Ectodermal cell (in vitro differentiated cells): ENCODE data around the gene PLA2G2F.

ENCODE experiments used
- H3K27ac ChIP-seq: 2 replicates; pipeline ENCODE4 v1.7.0; 2013; ENCODE audit warnings: mild to moderate bottlenecking, low read depth, low read length; ENCODE audit not compliant: insufficient read depth, poor library complexity, severe bottlenecking
- H3K27me3 ChIP-seq: 2 replicates; pipeline ENCODE4 v1.7.0; 2013; ENCODE audit warnings: mild to moderate bottlenecking, low read length; ENCODE audit not compliant: insufficient read depth, control insufficient read depth, poor library complexity, severe bottlenecking
- H3K36me3 ChIP-seq: one replicate; pipeline ENCODE4 v1.7.0; 2013; ENCODE audit warnings: low read length; ENCODE audit not compliant: control insufficient read depth, insufficient read depth
- H3K4me1 ChIP-seq: one replicate; pipeline ENCODE4 v1.7.0; 2013; ENCODE audit warnings: low read length; ENCODE audit not compliant: control insufficient read depth, insufficient read depth
- H3K4me3 ChIP-seq: 2 replicates; pipeline ENCODE4 v1.7.0; 2013; ENCODE audit warnings: low read depth, low read length, control low read depth; ENCODE audit not compliant: insufficient read depth
- H3K9me3 ChIP-seq: 2 replicates; pipeline ENCODE4 v1.7.0; 2013; ENCODE audit warnings: mild to moderate bottlenecking, low read length, moderate library complexity; ENCODE audit not compliant: control insufficient read depth
- WGBS, 2 experiments: methylation state at CpG; one replicate each; pipeline ENCODE4 v1.1.7; 2013; ENCODE audit warnings: missing lambda C conversion rate in 2 of 2; 5-methylcytosine and 5-hydroxymethylcytosine counted together

PLA2G2F gene

DNA sequence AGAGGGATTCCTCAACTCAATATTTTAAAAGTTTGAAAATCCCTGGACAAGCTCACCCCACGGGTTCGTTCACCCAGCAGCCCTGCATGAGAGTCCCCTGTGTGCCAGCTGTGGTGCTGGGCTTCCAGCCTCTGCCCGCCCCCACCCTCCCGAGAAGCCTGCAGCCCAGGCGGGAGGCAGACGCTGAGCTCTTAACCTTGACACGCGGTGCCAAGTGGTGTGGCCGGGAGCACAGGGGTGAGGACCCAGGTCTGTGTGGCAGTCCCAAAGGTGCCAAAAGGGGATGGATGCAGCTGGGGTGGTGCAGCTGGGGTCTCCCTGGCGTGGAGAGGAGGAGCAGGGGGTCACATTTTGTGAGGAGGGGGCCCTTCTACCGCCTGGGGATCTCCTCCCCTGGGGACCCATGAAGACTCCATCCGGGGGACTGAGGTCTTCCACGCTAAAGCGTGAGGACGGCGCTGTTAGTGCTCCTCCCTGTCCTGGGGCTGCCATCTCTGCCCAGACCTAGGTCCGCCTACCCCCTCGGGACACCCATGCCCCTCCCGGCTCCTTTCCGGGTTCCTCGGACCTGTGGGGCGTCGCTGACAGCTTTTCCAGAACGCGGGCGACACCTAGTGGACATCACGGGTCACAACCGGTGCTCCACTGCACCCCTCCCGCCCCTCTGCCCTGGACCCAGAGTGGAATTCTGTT lies 12.9 kb downstream of the PLA2G2F start:
- H3K9me3 ChIP-seq = no peaks in the 10 kb centered on the region
- 30 to 31% methylated on average over 29 of the region's 29 CpGs for WGBS, 2 experiments

DNA sequence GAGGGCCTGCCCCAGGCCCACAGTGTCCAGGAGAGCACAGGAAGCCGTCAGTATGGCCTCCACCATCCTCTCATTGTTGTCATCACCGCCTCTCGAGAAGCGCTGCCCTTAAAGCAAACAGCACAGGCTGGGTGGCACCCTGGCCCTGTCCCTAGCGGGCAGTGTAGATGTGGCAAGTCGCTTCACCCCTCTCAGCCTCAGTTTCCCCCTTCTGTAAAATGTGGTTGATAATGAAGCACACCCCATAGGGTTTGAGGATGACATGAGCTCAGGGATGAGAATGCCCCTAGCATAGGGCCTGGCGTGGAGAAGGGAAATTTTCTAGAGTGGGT lies 13.4 kb downstream of the PLA2G2F start:
- 60 to 66% methylated on average over 7 of the region's 7 CpGs for WGBS, 2 experiments
- no peaks in the 10 kb centered on the region for H3K27me3 ChIP-seq
- H3K27ac ChIP-seq = no peak overlapping the region
- peaks cover 9% of the 10 kb centered on the region for H3K4me1 ChIP-seq
- H3K4me3 ChIP-seq = no peak overlapping the region
- H3K36me3 ChIP-seq = no peaks in the 10 kb centered on the region
- H3K9me3 ChIP-seq = no peaks in the 10 kb centered on the region

More for the DNA sequence above, 12.9 kb downstream of the PLA2G2F start:
- Histone ChIP-seq H3K4me1 (peaks cover 9% of the 10 kb centered on the region), H3K27ac (no peak overlapping the region), H3K27me3 (no peaks in the 10 kb centered on the region), H3K36me3 (no peaks in the 10 kb centered on the region), H3K4me3 (no peak overlapping the region)

DNA sequence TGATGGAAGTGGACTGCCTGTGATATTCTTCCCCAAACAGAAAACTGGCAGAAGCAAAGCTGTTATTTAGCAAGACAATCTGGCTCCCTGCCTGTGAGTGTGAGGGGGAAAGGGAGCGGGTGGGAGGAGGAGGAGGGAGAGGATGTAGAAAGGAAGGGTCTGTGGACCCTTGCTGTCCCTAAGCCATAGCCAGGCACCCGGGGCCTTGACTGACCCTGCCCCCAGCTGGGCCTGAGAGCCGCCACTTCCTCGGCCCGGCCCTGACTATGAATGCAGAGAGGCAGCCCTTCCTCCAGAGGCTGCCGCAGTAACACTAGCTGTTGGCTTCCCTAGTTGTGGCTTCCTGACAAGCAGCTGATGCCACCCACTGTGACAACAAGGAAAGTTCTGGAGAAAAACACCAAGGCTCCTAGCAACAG lies 13.9 kb downstream of the PLA2G2F start:
- WGBS, 2 experiments = 22 to 29% methylated on average over 6 of the region's 6 CpGs
- H3K9me3 ChIP-seq = no peaks in the 10 kb centered on the region
- no peak overlapping the region for H3K27ac ChIP-seq
- no peaks in the 10 kb centered on the region for H3K27me3 ChIP-seq
- no peak overlapping the region for H3K4me3 ChIP-seq
- no peaks in the 10 kb centered on the region for H3K36me3 ChIP-seq
- peaks cover 9% of the 10 kb centered on the region for H3K4me1 ChIP-seq

DNA sequence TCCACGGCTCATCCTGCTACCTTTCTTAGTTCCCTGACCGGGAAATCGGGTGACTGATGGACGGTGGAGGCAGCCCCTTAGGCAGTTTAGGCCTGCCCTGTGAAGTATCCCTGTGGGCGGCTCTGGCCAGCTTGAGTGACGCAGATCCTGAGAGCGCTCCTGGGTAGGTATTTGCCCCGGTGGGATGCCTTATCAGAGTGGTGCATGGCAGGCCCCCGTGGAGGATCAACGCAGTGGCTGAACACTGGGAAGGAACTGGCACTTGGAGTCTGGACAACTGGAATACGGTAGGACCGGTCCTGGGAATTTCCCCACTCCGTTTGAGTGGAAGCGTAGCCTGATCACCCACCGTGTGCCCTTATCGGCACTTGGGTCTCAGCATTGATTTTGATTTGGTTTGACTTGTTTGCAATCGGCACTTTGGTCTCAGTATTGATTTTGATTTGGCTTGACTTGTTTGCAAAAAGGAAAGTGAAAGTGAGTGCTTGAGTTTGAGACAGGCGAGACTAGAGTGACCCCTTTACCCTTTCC lies 15.2 kb downstream of the PLA2G2F start:
- Histone ChIP-seq H3K27ac (no peak overlapping the region), H3K9me3 (no peaks in the 10 kb centered on the region), H3K4me1 (peaks cover 9% of the 10 kb centered on the region), H3K36me3 (no peaks in the 10 kb centered on the region), H3K4me3 (no peak overlapping the region), H3K27me3 (no peaks in the 10 kb centered on the region)
- WGBS, 2 experiments = 88 to 89% methylated on average over 18 of the region's 18 CpGs

DNA sequence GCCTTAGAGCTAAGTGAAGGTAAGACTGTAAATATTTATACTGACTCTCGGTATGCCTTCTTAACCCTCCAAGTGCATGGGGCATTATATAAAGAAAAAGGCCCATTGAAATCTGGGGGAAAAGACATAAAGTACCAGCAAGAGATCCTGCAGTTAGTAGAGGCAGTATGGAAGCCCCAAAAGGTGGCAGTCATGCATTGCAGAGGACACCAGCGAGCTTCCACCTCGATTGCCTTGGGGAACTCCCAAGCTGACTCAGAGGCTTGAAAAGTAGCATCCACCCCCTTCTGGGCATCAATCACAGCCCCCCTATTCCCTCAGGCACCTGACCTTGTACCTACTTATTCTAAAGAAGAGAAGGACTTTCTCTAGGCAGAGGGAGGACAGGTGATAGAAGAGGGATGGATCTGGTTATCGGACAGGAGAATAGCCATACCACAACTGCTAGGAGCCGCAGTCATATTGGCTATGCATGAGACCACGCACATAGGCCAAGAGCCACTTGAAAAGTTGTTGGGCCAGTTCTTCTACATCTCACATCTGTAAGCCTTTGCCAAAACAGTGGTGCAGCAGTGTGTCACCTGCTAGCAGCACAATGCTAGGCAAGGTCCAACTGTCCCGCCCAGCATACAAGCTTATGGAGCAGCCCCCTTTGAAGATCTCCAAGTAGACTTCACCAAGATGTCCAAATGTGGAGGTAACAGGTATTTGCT lies 19.4 kb downstream of the PLA2G2F start:
- Histone ChIP-seq H3K4me3 (no peak overlapping the region), H3K9me3 (no peaks in the 10 kb centered on the region), H3K27ac (no peak overlapping the region), H3K36me3 (no peaks in the 10 kb centered on the region), H3K4me1 (no peaks in the 10 kb centered on the region), H3K27me3 (no peaks in the 10 kb centered on the region)
- 94% methylated on average over 7 of the region's 7 CpGs for WGBS, 2 experiments

DNA sequence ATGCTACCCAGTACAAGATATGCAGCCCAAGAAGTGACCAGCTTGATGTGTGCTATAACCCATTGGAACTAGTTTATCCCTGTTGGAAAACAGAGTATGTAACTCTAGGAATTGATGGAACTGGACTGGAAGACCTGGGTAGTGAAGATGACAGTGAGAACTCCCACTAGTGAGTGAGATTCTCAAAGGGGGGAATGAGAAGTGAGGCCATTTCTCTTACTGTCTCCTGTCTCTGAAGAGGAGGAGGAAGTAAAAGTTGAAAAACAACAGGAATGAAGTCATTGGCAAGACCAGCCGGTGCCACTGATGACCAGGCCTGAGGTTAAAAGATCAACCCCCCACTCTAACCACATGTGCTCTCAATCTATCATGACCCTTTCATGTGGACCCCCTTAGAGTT lies 20.9 kb downstream of the PLA2G2F start:
- Histone ChIP-seq H3K4me3 (no peak overlapping the region), H3K36me3 (no peaks in the 10 kb centered on the region), H3K9me3 (no peaks in the 10 kb centered on the region), H3K4me1 (no peaks in the 10 kb centered on the region), H3K27ac (no peak overlapping the region), H3K27me3 (no peaks in the 10 kb centered on the region)
- WGBS, 2 experiments = 67 to 75% methylated on average over 1 of the region's 1 CpG

DNA sequence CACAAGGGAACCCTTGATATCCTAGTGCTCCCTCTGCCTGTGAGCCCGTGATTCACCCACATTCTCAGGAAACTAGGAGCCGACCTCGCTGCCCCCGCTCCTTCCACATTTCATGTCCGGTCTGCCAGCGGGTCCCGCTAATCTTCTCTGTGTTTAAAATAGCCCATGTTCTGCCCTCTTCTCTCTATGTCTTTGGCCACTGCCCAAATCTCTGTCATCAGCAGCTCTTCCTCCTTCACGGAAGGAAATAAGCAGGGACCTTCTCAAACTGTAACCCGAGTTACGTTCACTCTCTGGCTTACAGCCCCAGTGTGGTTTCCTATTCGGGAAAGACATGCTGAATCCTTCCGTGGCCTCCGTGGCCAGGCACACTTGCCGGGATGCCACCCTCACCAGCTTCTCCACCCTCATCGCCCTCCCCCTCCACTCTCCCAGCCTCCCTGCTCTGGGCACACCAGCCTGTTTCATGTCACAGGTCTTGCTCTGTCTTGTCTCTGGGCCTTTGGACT lies 25.6 kb downstream of the PLA2G2F start:
- no peaks in the 10 kb centered on the region for H3K27me3 ChIP-seq
- H3K36me3 ChIP-seq = no peaks in the 10 kb centered on the region
- H3K4me3 ChIP-seq = no peak overlapping the region
- no peaks in the 10 kb centered on the region for H3K9me3 ChIP-seq
- peaks cover 6% of the 10 kb centered on the region for H3K4me1 ChIP-seq
- 91 to 92% methylated on average over 15 of the region's 15 CpGs for WGBS, 2 experiments
- H3K27ac ChIP-seq = no peak overlapping the region

DNA sequence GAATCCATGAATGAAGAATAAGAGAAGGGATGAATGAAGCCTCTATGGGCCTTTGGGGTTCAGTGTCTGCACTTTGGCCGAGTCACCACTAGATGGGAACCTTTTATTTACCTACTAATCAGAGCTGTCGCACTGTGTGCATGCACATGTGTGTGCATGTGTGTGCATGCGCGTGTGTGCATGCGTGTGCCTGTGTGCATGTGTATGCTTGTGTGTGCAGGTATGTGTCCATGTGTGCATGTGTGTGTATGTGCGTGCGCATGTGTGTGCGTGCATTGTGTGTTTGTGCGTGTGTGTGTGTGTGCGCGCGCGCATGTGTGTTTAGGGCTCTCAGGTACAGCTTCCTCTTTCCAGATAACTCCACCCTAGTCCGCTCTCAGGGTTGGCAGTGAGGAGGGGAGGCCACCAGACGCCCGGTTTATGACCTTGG lies 26.4 kb downstream of the PLA2G2F start:
- WGBS, 2 experiments = 87 to 89% methylated on average over 16 of the region's 16 CpGs
- no peak overlapping the region for H3K4me3 ChIP-seq
- H3K4me1 ChIP-seq = peaks cover 6% of the 10 kb centered on the region
- H3K27me3 ChIP-seq = no peaks in the 10 kb centered on the region
- no peaks in the 10 kb centered on the region for H3K9me3 ChIP-seq
- no peak overlapping the region for H3K27ac ChIP-seq
- H3K36me3 ChIP-seq = no peaks in the 10 kb centered on the region

DNA sequence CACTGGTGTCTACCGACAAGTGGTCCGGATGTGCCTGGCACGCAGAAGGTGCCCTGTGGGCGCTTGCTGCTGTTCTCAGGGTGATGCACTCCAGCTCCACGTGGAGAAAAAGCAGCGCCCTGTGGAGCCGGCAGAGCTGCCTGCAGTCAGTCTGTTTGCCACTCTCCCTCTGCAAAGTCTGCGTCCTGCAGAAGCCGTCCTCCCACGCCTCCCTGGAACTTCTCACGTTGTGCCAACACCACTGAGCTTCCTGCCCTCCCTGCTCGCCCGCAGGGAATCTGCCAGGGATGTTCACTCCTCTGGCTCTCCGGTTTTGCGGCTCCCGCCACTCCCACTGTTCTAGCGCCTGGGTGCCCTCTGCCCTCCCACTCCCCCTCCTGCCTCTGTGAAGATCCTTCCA lies 26.9 kb downstream of the PLA2G2F start:
- Histone ChIP-seq H3K27me3 (no peaks in the 10 kb centered on the region), H3K36me3 (no peaks in the 10 kb centered on the region), H3K4me1 (peaks cover 6% of the 10 kb centered on the region), H3K9me3 (no peaks in the 10 kb centered on the region), H3K4me3 (no peak overlapping the region), H3K27ac (no peak overlapping the region)
- 87% methylated on average over 17 of the region's 17 CpGs for WGBS, 2 experiments

DNA sequence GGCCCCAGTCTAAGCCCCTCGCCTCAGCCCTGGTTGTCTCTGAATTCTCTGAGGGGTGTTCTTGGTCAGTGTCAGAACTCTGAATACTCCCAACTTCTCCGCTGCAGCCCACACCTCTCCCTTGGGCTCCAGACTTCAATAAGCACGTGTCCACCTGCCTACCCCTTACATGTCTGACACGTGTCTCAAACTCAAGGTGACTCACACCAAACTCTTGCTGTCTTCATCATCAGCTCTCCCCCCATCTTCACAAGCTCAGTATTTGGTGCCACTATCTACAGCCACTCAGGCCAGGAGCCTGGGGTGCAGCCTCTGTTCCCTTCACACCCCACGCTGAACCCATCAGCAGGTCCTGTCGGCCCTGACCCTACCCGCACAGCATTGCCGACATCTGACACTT lies 28.0 kb downstream of the PLA2G2F start:
- Histone ChIP-seq H3K27ac (no peak overlapping the region), H3K27me3 (no peaks in the 10 kb centered on the region), H3K4me1 (peaks cover 6% of the 10 kb centered on the region), H3K9me3 (no peaks in the 10 kb centered on the region), H3K36me3 (no peaks in the 10 kb centered on the region), H3K4me3 (no peak overlapping the region)
- 85 to 86% methylated on average over 8 of the region's 8 CpGs for WGBS, 2 experiments
